Measurements from ENCODE around the gene XRCC4.

DNA sequence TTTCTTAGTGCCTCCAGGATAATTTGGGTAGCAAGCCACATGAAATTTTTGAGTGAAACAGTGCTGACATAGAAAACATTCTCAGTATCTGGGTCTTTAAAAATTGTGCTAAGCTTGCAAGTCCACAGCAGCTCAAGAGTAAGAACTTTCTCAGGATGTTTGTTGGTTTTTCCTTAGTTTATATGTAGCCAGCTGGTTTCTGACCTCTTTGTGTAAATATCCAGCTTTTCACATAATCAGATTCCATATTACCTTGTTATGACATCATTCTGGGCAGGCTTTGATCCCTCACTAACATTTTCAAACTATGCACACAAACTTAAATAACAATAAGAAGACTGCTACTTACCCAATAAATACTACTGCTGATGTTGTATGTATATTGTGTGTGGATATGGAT lies 311.3 kb downstream of the XRCC4 start:
- TF ChIP-seq, protein P1, sequence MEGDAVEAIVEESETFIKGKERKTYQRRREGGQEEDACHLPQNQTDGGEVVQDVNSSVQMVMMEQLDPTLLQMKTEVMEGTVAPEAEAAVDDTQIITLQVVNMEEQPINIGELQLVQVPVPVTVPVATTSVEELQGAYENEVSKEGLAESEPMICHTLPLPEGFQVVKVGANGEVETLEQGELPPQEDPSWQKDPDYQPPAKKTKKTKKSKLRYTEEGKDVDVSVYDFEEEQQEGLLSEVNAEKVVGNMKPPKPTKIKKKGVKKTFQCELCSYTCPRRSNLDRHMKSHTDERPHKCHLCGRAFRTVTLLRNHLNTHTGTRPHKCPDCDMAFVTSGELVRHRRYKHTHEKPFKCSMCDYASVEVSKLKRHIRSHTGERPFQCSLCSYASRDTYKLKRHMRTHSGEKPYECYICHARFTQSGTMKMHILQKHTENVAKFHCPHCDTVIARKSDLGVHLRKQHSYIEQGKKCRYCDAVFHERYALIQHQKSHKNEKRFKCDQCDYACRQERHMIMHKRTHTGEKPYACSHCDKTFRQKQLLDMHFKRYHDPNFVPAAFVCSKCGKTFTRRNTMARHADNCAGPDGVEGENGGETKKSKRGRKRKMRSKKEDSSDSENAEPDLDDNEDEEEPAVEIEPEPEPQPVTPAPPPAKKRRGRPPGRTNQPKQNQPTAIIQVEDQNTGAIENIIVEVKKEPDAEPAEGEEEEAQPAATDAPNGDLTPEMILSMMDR (IDR thresholded peaks at IDR 0.05), result no peak
- TF ChIP-seq NRF1 (IDR thresholded peaks at IDR 0.05; ENCODE audit: low read depth, low read length) (no peak), SIN3A (IDR thresholded peaks at IDR 0.05; ENCODE audit: borderline replicate concordance, low read depth, low read length) (no peak)
